Activated T-helper 2 cell treated with anti-CD3 and anti-CD28 coated beads, Interferon-gamma antibody, Interleukin-2, Interleukin-4, amounts not matched to agents 10 μg/mL and 5 μg/mL and 100 μg/mL, durations not matched to agents 14 hours and 24 hours and 36 hours (primary cell): Measurements from ENCODE around the gene CENPF. TPM values are rescaled to one million over a fixed set of nuclear protein-coding genes. Genes with fewer than 3 reads are reported as not detected.

Source experiments
- DNase-seq: peaks from one replicate; pipeline ENCODE4 v3.0.0; 2021; ENCODE audit warnings: low spot score
- H3K27ac Mint-ChIP-seq: one replicate; pipeline ENCODE4 v1.8.0; 2021; ENCODE audit warnings: mixed read lengths
- H3K27me3 Mint-ChIP-seq: one replicate; pipeline ENCODE4 v1.8.0; 2021; ENCODE audit warnings: low read depth, mixed read lengths
- H3K36me3 Mint-ChIP-seq: one replicate; pipeline ENCODE4 v1.8.0; 2021; ENCODE audit warnings: low read depth, mixed read lengths
- H3K4me1 Mint-ChIP-seq: one replicate; pipeline ENCODE4 v1.8.0; 2021; ENCODE audit warnings: low read depth, mixed read lengths
- H3K4me3 Mint-ChIP-seq: one replicate; pipeline ENCODE4 v1.8.0; 2021; ENCODE audit warnings: low read depth, mild to moderate bottlenecking, moderate library complexity, mixed read lengths
- H3K9me3 Mint-ChIP-seq: one replicate; pipeline ENCODE4 v1.8.0; 2021; ENCODE audit warnings: mixed read lengths
- intact Hi-C: fragments of 100-400 bp; cut with micrococcal nuclease; formaldehyde crosslinking; loops from one replicate; pipeline ENCODE4 v1.15.1; 2023
- total RNA-seq: library from RNA; stranded (reverse); gene quantifications from 2 replicates; pipeline ENCODE4 v1.2.3, GENCODE V29; 2022

Gene CENPF
- total RNA-seq, 1 donor from 2014 or later, result 85.9 TPM

GRCh38 chr1:214683621-214684020 is 80.6 kb downstream of the CENPF start:
- DNase-seq, result no peak
- Mint-ChIP-seq H3K27me3 (peaks cover 2% of the 10 kb centered on the region), H3K9me3 (no peaks in the 10 kb centered on the region), H3K4me3 (no peak overlapping the region), H3K27ac (no peak overlapping the region), H3K36me3 (no peaks in the 10 kb centered on the region), H3K4me1 (no peaks in the 10 kb centered on the region)
- intact Hi-C loops, result no loop called here

GRCh38 chr1:214685906-214686305 is 82.9 kb downstream of the CENPF start:
- no peaks in the 10 kb centered on the region for H3K36me3 Mint-ChIP-seq
- H3K4me1 Mint-ChIP-seq, result no peaks in the 10 kb centered on the region
- no peaks in the 10 kb centered on the region for H3K27me3 Mint-ChIP-seq
- H3K27ac Mint-ChIP-seq, result no peak overlapping the region
- no peaks in the 10 kb centered on the region for H3K9me3 Mint-ChIP-seq
- H3K4me3 Mint-ChIP-seq, result no peak overlapping the region
- no peak for DNase-seq
- intact Hi-C loops, result no loop called here

- intact Hi-C loops, result no loop called here
- Mint-ChIP-seq H3K36me3 (no peaks in the 10 kb centered on the region), H3K27ac (no peak overlapping the region), H3K4me1 (no peaks in the 10 kb centered on the region), H3K9me3 (no peaks in the 10 kb centered on the region), H3K27me3 (no peaks in the 10 kb centered on the region), H3K4me3 (no peak overlapping the region)
- no peak for DNase-seq
Measured at GRCh38 chr1:214686497-214686896, 83.5 kb downstream of the CENPF start.

GRCh38 chr1:214688891-214689290 is 85.9 kb downstream of the CENPF start:
- no peak overlapping the region for H3K27ac Mint-ChIP-seq
- intact Hi-C loops, result no loop called here
- no peak for DNase-seq
- no peak overlapping the region for H3K4me3 Mint-ChIP-seq
- no peaks in the 10 kb centered on the region for H3K9me3 Mint-ChIP-seq
- no peaks in the 10 kb centered on the region for H3K36me3 Mint-ChIP-seq
- H3K4me1 Mint-ChIP-seq, result no peaks in the 10 kb centered on the region
- H3K27me3 Mint-ChIP-seq, result no peaks in the 10 kb centered on the region

GRCh38 chr1:214694769-214695168 is 91.8 kb downstream of the CENPF start:
- Mint-ChIP-seq H3K4me3 (no peak overlapping the region), H3K9me3 (no peaks in the 10 kb centered on the region), H3K4me1 (no peaks in the 10 kb centered on the region), H3K27ac (no peak overlapping the region), H3K27me3 (no peaks in the 10 kb centered on the region), H3K36me3 (no peaks in the 10 kb centered on the region)
- DNase-seq, result no peak
- intact Hi-C loops, result no loop called here

GRCh38 chr1:214698559-214698958 is 95.6 kb downstream of the CENPF start:
- no peaks in the 10 kb centered on the region for H3K9me3 Mint-ChIP-seq
- H3K4me1 Mint-ChIP-seq, result no peaks in the 10 kb centered on the region
- no peaks in the 10 kb centered on the region for H3K36me3 Mint-ChIP-seq
- no peak overlapping the region for H3K4me3 Mint-ChIP-seq
- no peaks in the 10 kb centered on the region for H3K27me3 Mint-ChIP-seq
- intact Hi-C loops, result no loop called here
- DNase-seq, result no peak
- no peak overlapping the region for H3K27ac Mint-ChIP-seq

GRCh38 chr1:214700437-214700836 is 97.4 kb downstream of the CENPF start:
- H3K27me3 Mint-ChIP-seq, result no peaks in the 10 kb centered on the region

GRCh38 chr1:214702556-214702955 is 99.6 kb downstream of the CENPF start:
- DNase-seq, result no peak
- Mint-ChIP-seq H3K9me3 (no peaks in the 10 kb centered on the region), H3K4me1 (no peaks in the 10 kb centered on the region), H3K36me3 (no peaks in the 10 kb centered on the region), H3K4me3 (no peak overlapping the region), H3K27ac (no peak overlapping the region), H3K27me3 (no peaks in the 10 kb centered on the region)
- intact Hi-C loops, result no loop called here

More at GRCh38 chr1:214700437-214700836, 97.4 kb downstream of the CENPF start:
- Mint-ChIP-seq H3K4me3 (no peak overlapping the region), H3K27ac (no peak overlapping the region), H3K9me3 (no peaks in the 10 kb centered on the region), H3K4me1 (no peaks in the 10 kb centered on the region), H3K36me3 (no peaks in the 10 kb centered on the region)
- DNase-seq, result no peak
- intact Hi-C loops, result no loop called here

- Mint-ChIP-seq H3K27me3 (no peaks in the 10 kb centered on the region), H3K36me3 (no peaks in the 10 kb centered on the region), H3K9me3 (no peaks in the 10 kb centered on the region), H3K27ac (no peak overlapping the region), H3K4me1 (no peaks in the 10 kb centered on the region), H3K4me3 (no peak overlapping the region)
- no peak for DNase-seq
- intact Hi-C loops, result no loop called here
Measured at GRCh38 chr1:214707306-214708087, 104.5 kb downstream of the CENPF start.

- DNase-seq, result no peak
- H3K36me3 Mint-ChIP-seq, result no peaks in the 10 kb centered on the region
Measured at GRCh38 chr1:214708321-214708955, 105.4 kb downstream of the CENPF start.

GRCh38 chr1:214709241-214709640 is 106.2 kb downstream of the CENPF start:
- no peaks in the 10 kb centered on the region for H3K4me1 Mint-ChIP-seq
- H3K27ac Mint-ChIP-seq, result no peak overlapping the region
- H3K4me3 Mint-ChIP-seq, result no peak overlapping the region
- H3K36me3 Mint-ChIP-seq, result no peaks in the 10 kb centered on the region
- no peaks in the 10 kb centered on the region for H3K9me3 Mint-ChIP-seq
- intact Hi-C loops, result no loop called here
- DNase-seq, result no peak
- no peaks in the 10 kb centered on the region for H3K27me3 Mint-ChIP-seq

More at GRCh38 chr1:214708321-214708955, 105.4 kb downstream of the CENPF start:
- H3K27ac Mint-ChIP-seq, result no peak overlapping the region
- H3K4me1 Mint-ChIP-seq, result no peaks in the 10 kb centered on the region
- H3K9me3 Mint-ChIP-seq, result no peaks in the 10 kb centered on the region
- no peak overlapping the region for H3K4me3 Mint-ChIP-seq
- intact Hi-C loops, result no loop called here
- no peaks in the 10 kb centered on the region for H3K27me3 Mint-ChIP-seq

- Mint-ChIP-seq H3K4me1 (no peaks in the 10 kb centered on the region), H3K27ac (no peak overlapping the region)
Measured at GRCh38 chr1:214712737-214713136, 109.7 kb downstream of the CENPF start.

More at GRCh38 chr1:214712737-214713136, 109.7 kb downstream of the CENPF start:
- no peak overlapping the region for H3K4me3 Mint-ChIP-seq
- H3K36me3 Mint-ChIP-seq, result no peaks in the 10 kb centered on the region
- no peaks in the 10 kb centered on the region for H3K9me3 Mint-ChIP-seq
- H3K27me3 Mint-ChIP-seq, result no peaks in the 10 kb centered on the region
- no peak for DNase-seq
- intact Hi-C loops, result no loop called here
